H9 (cell line): Measurements from ENCODE around the gene FILIP1. TPM values are rescaled to one million over a fixed set of nuclear protein-coding genes. Genes with fewer than 3 reads are reported as not detected.

Experiments
- DNase-seq: peaks from one replicate; pipeline ENCODE4 v3.0.0-alpha.2; 2017
- H2AFZ ChIP-seq: one replicate; pipeline ENCODE4 v1.6.1; 2013; ENCODE audit warnings: mild to moderate bottlenecking, low read length, control low read depth, moderate library complexity
- H2AK5ac ChIP-seq: 2 replicates; pipeline ENCODE4 v1.6.1; 2013; ENCODE audit warnings: low read length, control low read depth, mixed read lengths; ENCODE audit not compliant: insufficient read length
- H2BK120ac ChIP-seq: one replicate; pipeline ENCODE4 v1.6.1; 2013; ENCODE audit warnings: low read depth, mild to moderate bottlenecking, low read length, control low read depth, inconsistent platforms; ENCODE audit not compliant: poor library complexity, severe bottlenecking
- H2BK12ac ChIP-seq: 2 replicates; pipeline ENCODE4 v1.6.1; 2013; ENCODE audit warnings: low read length, control low read depth, mixed read lengths, low read depth; ENCODE audit not compliant: insufficient read length
- H2BK15ac ChIP-seq: 2 replicates; pipeline ENCODE4 v1.6.1; 2013; ENCODE audit warnings: low read depth, low read length, control low read depth
- H2BK20ac ChIP-seq: one replicate; pipeline ENCODE4 v1.6.1; 2013; ENCODE audit warnings: low read depth, mild to moderate bottlenecking, low read length, control low read depth, inconsistent platforms; ENCODE audit not compliant: poor library complexity, severe bottlenecking
- H2BK5ac ChIP-seq: 2 replicates; pipeline ENCODE4 v1.6.1; 2013; ENCODE audit warnings: low read length, control low read depth, mixed read lengths; ENCODE audit not compliant: insufficient read length
- H3K14ac ChIP-seq: 2 replicates; pipeline ENCODE4 v1.6.1; 2013; ENCODE audit warnings: low read length, control low read depth; ENCODE audit not compliant: insufficient read depth
- H3K18ac ChIP-seq: 2 replicates; pipeline ENCODE4 v1.6.1; 2013; ENCODE audit warnings: low read depth, mild to moderate bottlenecking, mixed read lengths, low read length, control low read depth; ENCODE audit not compliant: insufficient read length
- H3K23ac ChIP-seq: 2 replicates; pipeline ENCODE4 v1.6.1; 2013; ENCODE audit warnings: low read length, control low read depth, mixed read lengths, low read depth; ENCODE audit not compliant: insufficient read length
- H3K23me2 ChIP-seq: 2 replicates; pipeline ENCODE4 v1.6.1; 2013; ENCODE audit warnings: low read depth, mild to moderate bottlenecking, mixed read lengths, low read length, control low read depth; ENCODE audit not compliant: insufficient read length, poor library complexity, severe bottlenecking
- H3K27ac ChIP-seq: 2 replicates; pipeline ENCODE4 v1.5.1; 2013; ENCODE audit warnings: low read length, control low read depth, mixed read lengths, low read depth; ENCODE audit not compliant: insufficient read length
- H3K27me3 ChIP-seq: 2 replicates; pipeline ENCODE4 v1.6.1; 2013; ENCODE audit warnings: low read length, control low read depth, inconsistent platforms; ENCODE audit not compliant: insufficient read depth
- H3K4ac ChIP-seq: 2 replicates; pipeline ENCODE4 v1.6.1; 2013; ENCODE audit warnings: low read depth, mild to moderate bottlenecking, control low read depth, inconsistent platforms, low read length, moderate library complexity
- H3K4me1 ChIP-seq: 2 replicates; pipeline ENCODE4 v1.6.1; 2013; ENCODE audit warnings: low read length, control low read depth, inconsistent platforms; ENCODE audit not compliant: insufficient read depth
- H3K4me2 ChIP-seq: 2 replicates; pipeline ENCODE4 v1.6.1; 2013; ENCODE audit warnings: low read length, control low read depth, mixed read lengths; ENCODE audit not compliant: insufficient read length, insufficient read depth
- H3K56ac ChIP-seq: 2 replicates; pipeline ENCODE4 v1.6.1; 2013; ENCODE audit warnings: low read depth, mild to moderate bottlenecking, mixed read lengths, low read length, control low read depth; ENCODE audit not compliant: insufficient read length
- H3K79me1 ChIP-seq: 2 replicates; pipeline ENCODE4 v1.6.1; 2013; ENCODE audit warnings: low read depth, mild to moderate bottlenecking, moderate library complexity, low read length, control low read depth, inconsistent platforms; ENCODE audit not compliant: insufficient read depth, poor library complexity, severe bottlenecking
- H3K79me2 ChIP-seq: 2 replicates; pipeline ENCODE4 v1.6.1; 2013; ENCODE audit warnings: low read length, control low read depth, inconsistent platforms; ENCODE audit not compliant: insufficient read depth
- H3K9ac ChIP-seq: 2 replicates; pipeline ENCODE4 v1.6.1; 2013; ENCODE audit warnings: low read length, control low read depth, mixed read lengths; ENCODE audit not compliant: insufficient read length; ENCODE audit errors: extremely low read depth
- H3K9me3 ChIP-seq: one replicate; pipeline ENCODE4 v1.6.1; 2013; ENCODE audit warnings: low read depth, low read length, inconsistent platforms; ENCODE audit not compliant: control insufficient read depth
- H3T11ph ChIP-seq: one replicate; pipeline ENCODE4 v1.6.1; 2013; ENCODE audit warnings: mild to moderate bottlenecking, low read length, control low read depth, inconsistent platforms
- H4K20me1 ChIP-seq: one replicate; pipeline ENCODE4 v1.6.1; 2013; ENCODE audit not compliant: control insufficient read depth, insufficient read length, insufficient read depth
- H4K5ac ChIP-seq: 2 replicates; pipeline ENCODE4 v1.6.1; 2013; ENCODE audit warnings: low read depth, mild to moderate bottlenecking, mixed read lengths, low read length, control low read depth; ENCODE audit not compliant: insufficient read length
- H4K8ac ChIP-seq: replicated peaks from 2 replicates; pipeline ENCODE4 v1.6.1; 2013; ENCODE audit warnings: low read length, control low read depth, mixed read lengths, low read depth; ENCODE audit not compliant: insufficient read length
- H4K91ac ChIP-seq: 2 replicates; pipeline ENCODE4 v1.6.1; 2013; ENCODE audit warnings: low read depth, mild to moderate bottlenecking, moderate library complexity, mixed read lengths, low read length, control low read depth; ENCODE audit not compliant: insufficient read length
- H3K27ac Mint-ChIP-seq, 3 experiments: 2 replicates in 2 of 3; 3 replicates in 1 of 3; pipeline ENCODE4 v1.8.0; 2020 to 2021; ENCODE audit warnings: mixed read lengths in 3 of 3, mild to moderate bottlenecking in 1 of 3, moderate library complexity in 1 of 3
- H3K27me3 Mint-ChIP-seq: 2 replicates; pipeline ENCODE4 v1.8.0; 2021; ENCODE audit warnings: low read depth, mild to moderate bottlenecking, moderate library complexity, mixed read lengths
- H3K36me3 Mint-ChIP-seq, 3 experiments: 2 replicates in 2 of 3; 3 replicates in 1 of 3; pipeline ENCODE4 v1.8.0; 2020 to 2021; ENCODE audit warnings: low read depth in 3 of 3, mixed read lengths in 3 of 3; ENCODE audit not compliant: insufficient read depth in 1 of 3
- H3K4me1 Mint-ChIP-seq, 2 experiments: 2 replicates each; pipeline ENCODE4 v1.8.0; 2020; ENCODE audit warnings: mixed read lengths in 2 of 2
- H3K4me3 Mint-ChIP-seq, 2 experiments: 2 replicates in 1 of 2; 3 replicates in 1 of 2; pipeline ENCODE4 v1.8.0; 2020 to 2021; ENCODE audit warnings: mild to moderate bottlenecking in 2 of 2, mixed read lengths in 2 of 2, moderate library complexity in 1 of 2
- H3K9me3 Mint-ChIP-seq, 2 experiments: 2 replicates in 1 of 2; 3 replicates in 1 of 2; pipeline ENCODE4 v1.8.0; 2020; ENCODE audit warnings: mild to moderate bottlenecking in 2 of 2, mixed read lengths in 2 of 2, moderate library complexity in 1 of 2
- WGBS: extraction: QIAGEN DNeasy Blood & Tissue Kit; methylation state at CpG from one replicate; pipeline ENCODE4 v1.1.7; 2013; ENCODE audit warnings: missing lambda C conversion rate, low lambda C conversion rate, mixed read lengths; ENCODE audit not compliant: insufficient read length; ENCODE audit errors: extremely low coverage; 5-methylcytosine and 5-hydroxymethylcytosine counted together
- total RNA-seq: library from RNA; stranded (reverse); gene quantifications from 2 replicates; pipeline ENCODE4 v1.2.1, GENCODE V29; 2021
- TF ChIP-seq, protein P1 (sequence below): fragments of 200-600 bp; sonication (generic); conservative IDR thresholded peaks from 3 replicates; pipeline ENCODE4 v1.8.0; 2021; ENCODE audit warnings: antibody characterized with exemption, mild to moderate bottlenecking

Gene FILIP1
- total RNA-seq, 1 experiment from 2014 or later, result 10.5 TPM

DNA sequence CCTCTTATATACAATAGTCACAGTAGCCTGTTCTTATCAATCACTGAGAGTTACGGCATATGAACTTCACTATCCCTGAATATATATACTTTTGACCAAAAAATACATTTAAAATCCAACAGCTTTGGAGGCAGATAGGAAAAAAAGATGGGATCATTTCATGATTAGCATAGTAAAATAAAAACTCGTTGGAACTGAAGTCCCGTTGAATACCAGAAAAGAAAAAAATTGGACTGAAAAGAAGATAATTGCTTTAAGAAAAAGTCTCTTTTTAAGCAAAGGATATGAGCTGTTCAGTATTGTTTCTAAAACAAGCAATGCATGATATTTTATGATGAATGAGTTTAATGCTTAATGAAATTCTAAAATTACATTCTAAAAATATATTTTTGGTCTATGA is 4.4 kb upstream of the FILIP1 start:
- no peak for DNase-seq
- Histone ChIP-seq H4K20me1 (no peaks in the 10 kb centered on the region), H3T11ph (no peak overlapping the region), H2BK120ac (no peak overlapping the region), H3K23ac (no peak overlapping the region), H2BK12ac (no peak overlapping the region), H2BK5ac (no peak overlapping the region), H3K9me3 (no peaks in the 10 kb centered on the region), H3K4me1 (no peaks in the 10 kb centered on the region), H2AFZ (no peak overlapping the region), H4K8ac (no peak overlapping the region), H2BK15ac (no peak overlapping the region), H3K9ac (no peak overlapping the region), H2BK20ac (no peak overlapping the region), H3K56ac (no peak overlapping the region), H3K27ac (no peak overlapping the region), H3K4me2 (no peak overlapping the region), H3K79me1 (no peaks in the 10 kb centered on the region), H2AK5ac (no peak overlapping the region), H3K14ac (no peak overlapping the region), H3K18ac (no peak overlapping the region), H3K4ac (no peak overlapping the region), H3K27me3 (no peaks in the 10 kb centered on the region), H3K23me2 (no peaks in the 10 kb centered on the region), H3K79me2 (no peaks in the 10 kb centered on the region), H4K91ac (no peak overlapping the region), H4K5ac (no peak overlapping the region)
- Mint-ChIP-seq H3K4me1 (peaks cover 13 to 14% of the 10 kb centered on the region in 2 experiments), H3K4me3 (no peak overlapping the region), H3K9me3 (no peaks in the 10 kb centered on the region), H3K36me3 (no peaks in the 10 kb centered on the region), H3K27ac (no peak overlapping the region), H3K27me3 (no peaks in the 10 kb centered on the region)
- TF ChIP-seq, protein P1, sequence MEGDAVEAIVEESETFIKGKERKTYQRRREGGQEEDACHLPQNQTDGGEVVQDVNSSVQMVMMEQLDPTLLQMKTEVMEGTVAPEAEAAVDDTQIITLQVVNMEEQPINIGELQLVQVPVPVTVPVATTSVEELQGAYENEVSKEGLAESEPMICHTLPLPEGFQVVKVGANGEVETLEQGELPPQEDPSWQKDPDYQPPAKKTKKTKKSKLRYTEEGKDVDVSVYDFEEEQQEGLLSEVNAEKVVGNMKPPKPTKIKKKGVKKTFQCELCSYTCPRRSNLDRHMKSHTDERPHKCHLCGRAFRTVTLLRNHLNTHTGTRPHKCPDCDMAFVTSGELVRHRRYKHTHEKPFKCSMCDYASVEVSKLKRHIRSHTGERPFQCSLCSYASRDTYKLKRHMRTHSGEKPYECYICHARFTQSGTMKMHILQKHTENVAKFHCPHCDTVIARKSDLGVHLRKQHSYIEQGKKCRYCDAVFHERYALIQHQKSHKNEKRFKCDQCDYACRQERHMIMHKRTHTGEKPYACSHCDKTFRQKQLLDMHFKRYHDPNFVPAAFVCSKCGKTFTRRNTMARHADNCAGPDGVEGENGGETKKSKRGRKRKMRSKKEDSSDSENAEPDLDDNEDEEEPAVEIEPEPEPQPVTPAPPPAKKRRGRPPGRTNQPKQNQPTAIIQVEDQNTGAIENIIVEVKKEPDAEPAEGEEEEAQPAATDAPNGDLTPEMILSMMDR, result no peak
- WGBS, result no CpG with 5 or more reads among the region's 3 CpGs
